SK-N-MC (cell line): ENCODE measurements around the gene AGAP1.

Experiments
- EZH2 ChIP-seq: fragments of 200-600 bp; sonication (generic); IDR thresholded peaks from one replicate; pipeline ENCODE4 v1.6.1; 2017; ENCODE audit warnings: antibody characterized with exemption
- POLR2AphosphoS5 ChIP-seq: IDR thresholded peaks from 2 replicates; pipeline ENCODE4 v1.6.1; 2012; ENCODE audit warnings: mild to moderate bottlenecking, low read depth, low read length, borderline replicate concordance

DNA sequence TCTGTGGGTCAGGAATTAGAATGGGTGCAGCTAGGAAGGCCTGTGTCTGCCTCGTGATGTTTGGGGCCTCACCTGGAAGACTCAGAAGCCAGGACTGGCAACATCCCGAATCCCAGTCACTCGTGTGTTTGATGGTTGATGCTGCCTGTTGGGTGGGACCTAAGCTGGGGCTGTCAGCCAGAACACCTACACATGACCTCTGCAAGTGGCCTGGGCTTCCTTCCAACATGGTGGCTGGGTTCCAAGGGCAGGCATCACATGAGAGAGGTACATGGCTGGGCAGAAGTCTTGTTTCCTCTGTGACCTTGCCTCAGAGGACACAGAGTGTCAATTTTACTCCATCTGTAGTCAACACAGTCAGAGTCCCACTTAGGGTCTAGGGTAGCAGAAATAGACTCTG lies 496.5 kb downstream of the AGAP1 start:
- no peak for TF ChIP-seq EZH2
- no peak for TF ChIP-seq POLR2AphosphoS5
